ENCODE data around the gene RTP4. TPM values are rescaled to one million over a fixed set of nuclear protein-coding genes. Genes with fewer than 3 reads are reported as not detected.

Gene RTP4
- total and polyA plus RNA-seq, 2 donors (not counting 1 experiment from before 2014, with no cell fraction given), result 1.0 to 3.5 TPM

DNA sequence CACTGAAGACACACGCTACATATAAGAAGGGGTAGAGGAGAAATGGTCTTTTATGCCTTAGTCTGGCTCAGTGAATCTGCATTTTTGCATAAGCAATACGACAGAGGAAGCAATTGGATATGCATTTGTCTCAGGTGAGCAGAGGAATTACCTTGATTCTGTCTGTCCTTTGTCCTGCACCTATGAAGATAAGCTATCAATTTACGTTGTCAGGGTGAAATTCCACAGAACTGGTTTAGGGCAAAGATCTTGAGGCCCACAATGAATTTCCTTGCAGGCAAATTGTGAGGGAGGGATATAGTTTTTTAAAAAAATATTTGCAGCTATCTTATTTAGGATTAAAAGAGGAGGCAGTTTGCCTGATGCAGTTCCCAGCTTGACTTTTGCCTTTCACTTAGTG lies 45.1 kb upstream of the RTP4 start:
- no peak overlapping the region for H3K9ac ChIP-seq (ENCODE audit: insufficient read depth, low read length)
- H3K4me2 ChIP-seq (ENCODE audit: extremely low read depth, insufficient read depth, low read length), result no peak overlapping the region
- no peak for DNase-seq (ENCODE audit: low read depth in 2 of 2)
- H4K20me1 ChIP-seq (ENCODE audit: control insufficient read depth, extremely low read depth, insufficient read depth, low read length), result no peaks in the 10 kb centered on the region
- peaks cover 4% of the 10 kb centered on the region for H3K27me3 ChIP-seq (ENCODE audit: control insufficient read depth, insufficient read depth, low read length)
- H3K9me3 ChIP-seq (ENCODE audit: control insufficient read depth, insufficient read depth, low read depth, low read length), result no peaks in the 10 kb centered on the region
- no peaks in the 10 kb centered on the region for H3K79me2 ChIP-seq (ENCODE audit: control insufficient read depth, insufficient read depth, low read length)
- H3K4me3 ChIP-seq (replicated peaks in 1 of 4; ENCODE audit: control extremely low read depth in 1 of 4, insufficient read depth in 1 of 4, low read depth in 3 of 4, low read length in 4 of 4), result no peak overlapping the region
- H2AFZ ChIP-seq (ENCODE audit: low read length), result no peak overlapping the region
- no peaks in the 10 kb centered on the region for H3K36me3 ChIP-seq (ENCODE audit: control insufficient read depth, insufficient read depth, low read length)
- no peak overlapping the region for H3K27ac ChIP-seq (ENCODE audit: insufficient read depth, low read length)
- TF ChIP-seq, protein P1, sequence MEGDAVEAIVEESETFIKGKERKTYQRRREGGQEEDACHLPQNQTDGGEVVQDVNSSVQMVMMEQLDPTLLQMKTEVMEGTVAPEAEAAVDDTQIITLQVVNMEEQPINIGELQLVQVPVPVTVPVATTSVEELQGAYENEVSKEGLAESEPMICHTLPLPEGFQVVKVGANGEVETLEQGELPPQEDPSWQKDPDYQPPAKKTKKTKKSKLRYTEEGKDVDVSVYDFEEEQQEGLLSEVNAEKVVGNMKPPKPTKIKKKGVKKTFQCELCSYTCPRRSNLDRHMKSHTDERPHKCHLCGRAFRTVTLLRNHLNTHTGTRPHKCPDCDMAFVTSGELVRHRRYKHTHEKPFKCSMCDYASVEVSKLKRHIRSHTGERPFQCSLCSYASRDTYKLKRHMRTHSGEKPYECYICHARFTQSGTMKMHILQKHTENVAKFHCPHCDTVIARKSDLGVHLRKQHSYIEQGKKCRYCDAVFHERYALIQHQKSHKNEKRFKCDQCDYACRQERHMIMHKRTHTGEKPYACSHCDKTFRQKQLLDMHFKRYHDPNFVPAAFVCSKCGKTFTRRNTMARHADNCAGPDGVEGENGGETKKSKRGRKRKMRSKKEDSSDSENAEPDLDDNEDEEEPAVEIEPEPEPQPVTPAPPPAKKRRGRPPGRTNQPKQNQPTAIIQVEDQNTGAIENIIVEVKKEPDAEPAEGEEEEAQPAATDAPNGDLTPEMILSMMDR (conservative IDR thresholded peaks at IDR 0.05 in 1 of 2, IDR thresholded peaks at IDR 0.05 in 1 of 2; ENCODE audit: low read depth in 1 of 2, low read length in 2 of 2), result no peak
- TF ChIP-seq EZH2 (IDR thresholded peaks at IDR 0.05; ENCODE audit: low read length, missing control alignments), result no peak
- H3K4me1 ChIP-seq (ENCODE audit: control insufficient read depth, extremely low read depth, insufficient read depth, low read length), result peaks cover 4% of the 10 kb centered on the region

DNA sequence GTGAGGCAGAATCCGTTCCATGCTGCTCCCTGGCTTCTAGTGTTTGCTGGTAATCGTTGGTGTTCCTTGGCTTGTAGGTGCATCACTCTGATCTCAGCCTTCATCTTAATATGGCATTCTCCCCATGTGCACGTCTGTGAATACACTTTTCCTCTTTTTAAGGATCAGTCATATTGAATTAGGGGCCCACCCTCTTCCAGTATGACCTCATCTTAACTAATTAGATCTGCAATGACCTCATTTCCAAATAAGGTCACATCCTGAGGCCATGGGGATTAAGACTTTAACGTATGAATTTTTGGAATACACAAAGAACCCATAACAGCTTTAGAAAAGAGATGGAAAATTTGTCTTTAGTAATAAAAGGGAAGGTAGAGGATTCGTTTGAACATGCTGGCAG lies 42.6 kb upstream of the RTP4 start:
- Histone ChIP-seq H3K4me2 (ENCODE audit: extremely low read depth, insufficient read depth, low read length) (no peak overlapping the region), H4K20me1 (ENCODE audit: control insufficient read depth, extremely low read depth, insufficient read depth, low read length) (no peaks in the 10 kb centered on the region), H3K79me2 (ENCODE audit: control insufficient read depth, insufficient read depth, low read length) (no peaks in the 10 kb centered on the region), H2AFZ (ENCODE audit: low read length) (no peak overlapping the region), H3K36me3 (ENCODE audit: control insufficient read depth, insufficient read depth, low read length) (no peaks in the 10 kb centered on the region), H3K9ac (ENCODE audit: insufficient read depth, low read length) (no peak overlapping the region), H3K27me3 (ENCODE audit: control insufficient read depth, insufficient read depth, low read length) (peaks cover 4% of the 10 kb centered on the region), H3K27ac (ENCODE audit: insufficient read depth, low read length) (no peak overlapping the region), H3K4me3 (replicated peaks in 1 of 4; ENCODE audit: control extremely low read depth in 1 of 4, insufficient read depth in 1 of 4, low read depth in 3 of 4, low read length in 4 of 4) (no peak overlapping the region), H3K4me1 (ENCODE audit: control insufficient read depth, extremely low read depth, insufficient read depth, low read length) (no peaks in the 10 kb centered on the region), H3K9me3 (ENCODE audit: control insufficient read depth, insufficient read depth, low read depth, low read length) (no peaks in the 10 kb centered on the region)
- no peak for DNase-seq (ENCODE audit: low read depth in 2 of 2)
- TF ChIP-seq, protein P1 (conservative IDR thresholded peaks at IDR 0.05 in 1 of 2, IDR thresholded peaks at IDR 0.05 in 1 of 2; ENCODE audit: low read depth in 1 of 2, low read length in 2 of 2), result no peak
- no peak for TF ChIP-seq EZH2 (IDR thresholded peaks at IDR 0.05; ENCODE audit: low read length, missing control alignments)

DNA sequence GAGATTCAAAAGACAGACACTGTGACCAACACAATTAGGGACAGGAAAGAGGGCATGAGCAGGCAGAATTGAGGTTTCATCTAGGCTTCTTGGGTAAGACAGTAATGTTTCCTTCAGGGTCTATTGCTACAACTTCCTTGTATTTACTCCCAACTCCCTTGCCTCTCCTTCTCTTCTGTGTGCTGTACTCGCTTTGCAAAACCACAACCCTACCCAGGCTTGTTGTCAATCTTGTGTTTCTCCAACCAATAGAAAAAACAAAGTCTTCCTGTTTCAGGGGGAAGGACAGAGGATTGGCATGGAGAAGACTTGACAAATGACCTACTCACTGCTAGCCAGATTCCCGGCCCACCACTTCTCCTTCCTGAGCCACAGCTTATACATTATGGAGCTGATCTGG lies 40.3 kb upstream of the RTP4 start:
- no peak for DNase-seq (ENCODE audit: low read depth in 2 of 2)
- Histone ChIP-seq H3K4me1 (ENCODE audit: control insufficient read depth, extremely low read depth, insufficient read depth, low read length) (no peaks in the 10 kb centered on the region), H3K27me3 (ENCODE audit: control insufficient read depth, insufficient read depth, low read length) (peaks cover 4% of the 10 kb centered on the region), H2AFZ (ENCODE audit: low read length) (no peak overlapping the region), H3K4me2 (ENCODE audit: extremely low read depth, insufficient read depth, low read length) (no peak overlapping the region), H3K36me3 (ENCODE audit: control insufficient read depth, insufficient read depth, low read length) (no peaks in the 10 kb centered on the region), H3K9ac (ENCODE audit: insufficient read depth, low read length) (no peak overlapping the region), H3K79me2 (ENCODE audit: control insufficient read depth, insufficient read depth, low read length) (no peaks in the 10 kb centered on the region), H3K9me3 (ENCODE audit: control insufficient read depth, insufficient read depth, low read depth, low read length) (no peaks in the 10 kb centered on the region), H4K20me1 (ENCODE audit: control insufficient read depth, extremely low read depth, insufficient read depth, low read length) (no peaks in the 10 kb centered on the region), H3K27ac (ENCODE audit: insufficient read depth, low read length) (no peak overlapping the region), H3K4me3 (replicated peaks in 1 of 4; ENCODE audit: control extremely low read depth in 1 of 4, insufficient read depth in 1 of 4, low read depth in 3 of 4, low read length in 4 of 4) (no peak overlapping the region)
- TF ChIP-seq, protein P1 (conservative IDR thresholded peaks at IDR 0.05 in 1 of 2, IDR thresholded peaks at IDR 0.05 in 1 of 2; ENCODE audit: low read depth in 1 of 2, low read length in 2 of 2), result no peak
- TF ChIP-seq EZH2 (IDR thresholded peaks at IDR 0.05; ENCODE audit: low read length, missing control alignments), result no peak
